Uterus (tissue), 2 donors: Measurements from ENCODE around the gene PRSS53.

Experiments
- CTCF ChIP-seq, 4 experiments: fragments of 200-600 bp in 2 of 4; fragments of 450-650 bp in 2 of 4; sonication (generic) in 2 of 4; IDR thresholded peaks; one replicate each; pipeline ENCODE4 v1.5.1; 2016 to 2019; ENCODE audit warnings: antibody characterized with exemption in 4 of 4, mild to moderate bottlenecking in 2 of 4, moderate library complexity in 1 of 4
- POLR2A ChIP-seq, 2 donors: fragments of 450-650 bp; IDR thresholded peaks; one replicate each; pipeline ENCODE4 v1.6.1; 2016; ENCODE audit warnings: antibody characterized with exemption in 2 of 2, mild to moderate bottlenecking in 1 of 2, moderate library complexity in 1 of 2

GRCh38 chr16:31125844-31126243, 37.1 kb upstream of the PRSS53 start:
- TF ChIP-seq CTCF (IDR thresholded peaks at IDR 0.05), result no peak
- no peak for TF ChIP-seq POLR2A (IDR thresholded peaks at IDR 0.05)
